GM12891 (cell line): Measurements from ENCODE around the gene JADE2.

ENCODE experiments used
- POLR2A ChIP-seq: IDR thresholded peaks from 2 replicates; pipeline ENCODE4 v1.6.1; 2011; ENCODE audit warnings: low read depth, low read length, control low read depth
- POLR2AphosphoS5 ChIP-seq: IDR thresholded peaks from 2 replicates; pipeline ENCODE4 v1.6.1; 2011; ENCODE audit warnings: low read depth, low read length, control low read depth
- SPI1 ChIP-seq: IDR thresholded peaks from 2 replicates; pipeline ENCODE4 v1.6.1; 2011; ENCODE audit warnings: low read depth, low read length, control low read depth
- TAF1 ChIP-seq: IDR thresholded peaks from 2 replicates; pipeline ENCODE4 v1.6.1; 2011; ENCODE audit warnings: low read depth, low read length, control low read depth

GRCh38 chr5:134527156-134527960, 1.9 kb downstream of the JADE2 start:
- TF ChIP-seq POLR2A (no peak), POLR2AphosphoS5 (no peak), TAF1 (no peak), SPI1 (no peak)
